K562 (cell line): ENCODE results near the gene IL4I1. TPM values are rescaled to one million over a fixed set of nuclear protein-coding genes. Genes with fewer than 3 reads are reported as not detected.

Experiments
- CREB3L1 ChIP-seq: fragments of 450-650 bp; IDR thresholded peaks from 2 replicates; pipeline ENCODE4 v1.6.1; 2014; ENCODE audit warnings: low read depth, mild to moderate bottlenecking, moderate library complexity, borderline replicate concordance
- CREB5 ChIP-seq: fragments of 250-450 bp; sonication (Bioruptor Pico); IDR thresholded peaks from 2 replicates; pipeline ENCODE4 v1.5.0; 2020; ENCODE audit warnings: mild to moderate bottlenecking
- CTCFL ChIP-seq: IDR thresholded peaks from 2 replicates; pipeline ENCODE4 v1.6.1; 2011; ENCODE audit warnings: borderline replicate concordance, low read depth, mild to moderate bottlenecking, moderate library complexity, low read length; ENCODE audit not compliant: insufficient read depth, poor library complexity, severe bottlenecking
- ESRRA ChIP-seq: fragments of 450-650 bp; IDR thresholded peaks from 2 replicates; pipeline ENCODE4 v1.6.1; 2014; ENCODE audit warnings: low read depth, mild to moderate bottlenecking, moderate library complexity, borderline replicate concordance
- FOXP1 ChIP-seq: sonication (generic); formaldehyde crosslinking; IDR thresholded peaks from 2 replicates; pipeline ENCODE4 v1.8.0; 2022; ENCODE audit warnings: mild to moderate bottlenecking, missing genetic modification reagents
- GTF2E2 ChIP-seq: fragments of 200-800 bp; sonication (Bioruptor generic); IDR thresholded peaks from 2 replicates; pipeline ENCODE4 v1.6.1; 2016; ENCODE audit warnings: missing genetic modification characterization, missing compliant biosample characterization
- POLR2H ChIP-seq: IDR thresholded peaks from 2 replicates; pipeline ENCODE4 v1.6.1; 2016; ENCODE audit warnings: missing genetic modification characterization, low read depth, mild to moderate bottlenecking, control low read depth, missing compliant biosample characterization, moderate library complexity
- RBM22 ChIP-seq: fragments of 200-400 bp; formaldehyde crosslinking; IDR thresholded peaks from 2 replicates; pipeline ENCODE4 v1.6.1; 2018; ENCODE audit warnings: low read length, low read depth; ENCODE audit not compliant: poor library complexity, severe bottlenecking
- RFX5 ChIP-seq: IDR thresholded peaks from 2 replicates; pipeline ENCODE4 v1.6.1; 2011; ENCODE audit warnings: low read depth, mild to moderate bottlenecking, improper control_type of control experiment, low read length
- SMAD1 ChIP-seq: fragments of 150-350 bp; IDR thresholded peaks from 2 replicates; pipeline ENCODE4 v1.6.1; 2014; ENCODE audit warnings: low read length, low read depth; ENCODE audit not compliant: partially characterized antibody
- SMARCA5 ChIP-seq: fragments of 450-650 bp; IDR thresholded peaks from 2 replicates; pipeline ENCODE4 v1.6.1; 2016
- SUPT5H ChIP-seq: fragments of 450-650 bp; IDR thresholded peaks from 2 replicates; pipeline ENCODE4 v1.6.1; 2016
- ZBTB49 ChIP-seq: sonication (generic); formaldehyde crosslinking; IDR thresholded peaks from 2 replicates; pipeline ENCODE4 v1.8.0; 2022; ENCODE audit warnings: missing genetic modification reagents, mild to moderate bottlenecking, borderline replicate concordance
- ZNF133 ChIP-seq: fragments of 250-450 bp; sonication (Bioruptor Pico); IDR thresholded peaks from 2 replicates; pipeline ENCODE4 v1.4.0; 2020; ENCODE audit warnings: mild to moderate bottlenecking
- ZNF444 ChIP-seq: fragments of 250-450 bp; sonication (Bioruptor Pico); IDR thresholded peaks from 2 replicates; pipeline ENCODE4 v1.4.0; 2020; ENCODE audit warnings: mild to moderate bottlenecking, moderate library complexity
- ZNF766 ChIP-seq: fragments of 200-800 bp; sonication (Bioruptor generic); conservative IDR thresholded peaks from 2 replicates; pipeline ENCODE4 v1.6.1; 2016; ENCODE audit warnings: missing genetic modification characterization, missing compliant biosample characterization
- ZNF780A ChIP-seq: fragments of 250-450 bp; sonication (Bioruptor Pico); IDR thresholded peaks from 2 replicates; pipeline ENCODE4 v1.5.0; 2021; ENCODE audit warnings: mild to moderate bottlenecking
- ZSCAN32 ChIP-seq: fragments of 450-650 bp; formaldehyde crosslinking; IDR thresholded peaks from 2 replicates; pipeline ENCODE4 v1.4.0; 2020; ENCODE audit warnings: mild to moderate bottlenecking, moderate library complexity
- polyA plus RNA-seq, 8 experiments: library from polyadenylated mRNA; depleted of rRNA in 4 of 8; stranded (reverse) in 5 of 8; unstranded in 3 of 8; fragments of >200 nt; fragmentation: Nextera tagmentation in 2 of 8; fragmentation: Illumina TruSeq in 1 of 8; extraction: Ambion mirVana in 2 of 8; extraction: Trizol in 1 of 8; gene quantifications; 2 replicates each; pipeline versions ENCODE4 v1.2.1 to v1.2.3, GENCODE V29; 2011 to 2014; ENCODE audit warnings: inconsistent platforms in 1 of 8, missing spikeins in 1 of 8
- total RNA-seq, 7 experiments: library from RNA; depleted of rRNA in 6 of 7; stranded (reverse); fragments of >200 nt in 6 of 7; fragmentation: Illumina TruSeq in 2 of 7; extraction: Trizol in 2 of 7; gene quantifications; 2 replicates each; pipeline versions ENCODE4 v1.2.1 to v1.2.3, GENCODE V29; 2011 to 2021; ENCODE audit warnings: low replicate concordance in 1 of 7

Gene IL4I1
- total and polyA plus RNA-seq, 9 of the 15 experiments (the other 6 are each of a cell fraction or from before 2014, with no cell fraction given), result 0.06 to 0.95 (median 0.43) TPM; not detected in 2

GRCh38 chr19:49877020-49877878 lies 19.4 kb downstream of the IL4I1 start, which contains the start of the genes AKT1S1 and TBC1D17 (continued):
- TF ChIP-seq ZNF444 (CRISPR knock-in tag) (no peak), CREB3L1 (peak; percentile 64; the same call in 1 of the 2 replicates), RFX5 (no peak), ZSCAN32 (CRISPR knock-in tag) (0 out of 2 replicates have a peak, but pooled peaks have one; percentile 14), RBM22 (no peak), POLR2H (tag) (peak; percentile 63), ZNF133 (CRISPR knock-in tag) (no peak), SUPT5H (peak; percentile 84), CTCFL (no peak), FOXP1 (CRISPR knock-in tag) (peak; percentile 97), ESRRA (no peak), CREB5 (no peak), SMARCA5 (no peak), SMAD1 (peak; percentile 72), ZBTB49 (no peak), ZNF766 (CRISPR knock-in tag) (no peak), GTF2E2 (peak; percentile 54), ZNF780A (CRISPR knock-in tag) (no peak)
